ENCODE results near the gene CD79B.
"Not testable (repeated sequence)": the region's sequence is repeated elsewhere in the genome, so short reads cannot be mapped to it uniquely, and the experiment has no call there.

CD79B gene

GRCh38 chr17:63930951-63931575 lies 1.1 kb downstream of the CD79B start:
- peak; percentile 54 to 75 (median 58) for DNase-seq

DNA sequence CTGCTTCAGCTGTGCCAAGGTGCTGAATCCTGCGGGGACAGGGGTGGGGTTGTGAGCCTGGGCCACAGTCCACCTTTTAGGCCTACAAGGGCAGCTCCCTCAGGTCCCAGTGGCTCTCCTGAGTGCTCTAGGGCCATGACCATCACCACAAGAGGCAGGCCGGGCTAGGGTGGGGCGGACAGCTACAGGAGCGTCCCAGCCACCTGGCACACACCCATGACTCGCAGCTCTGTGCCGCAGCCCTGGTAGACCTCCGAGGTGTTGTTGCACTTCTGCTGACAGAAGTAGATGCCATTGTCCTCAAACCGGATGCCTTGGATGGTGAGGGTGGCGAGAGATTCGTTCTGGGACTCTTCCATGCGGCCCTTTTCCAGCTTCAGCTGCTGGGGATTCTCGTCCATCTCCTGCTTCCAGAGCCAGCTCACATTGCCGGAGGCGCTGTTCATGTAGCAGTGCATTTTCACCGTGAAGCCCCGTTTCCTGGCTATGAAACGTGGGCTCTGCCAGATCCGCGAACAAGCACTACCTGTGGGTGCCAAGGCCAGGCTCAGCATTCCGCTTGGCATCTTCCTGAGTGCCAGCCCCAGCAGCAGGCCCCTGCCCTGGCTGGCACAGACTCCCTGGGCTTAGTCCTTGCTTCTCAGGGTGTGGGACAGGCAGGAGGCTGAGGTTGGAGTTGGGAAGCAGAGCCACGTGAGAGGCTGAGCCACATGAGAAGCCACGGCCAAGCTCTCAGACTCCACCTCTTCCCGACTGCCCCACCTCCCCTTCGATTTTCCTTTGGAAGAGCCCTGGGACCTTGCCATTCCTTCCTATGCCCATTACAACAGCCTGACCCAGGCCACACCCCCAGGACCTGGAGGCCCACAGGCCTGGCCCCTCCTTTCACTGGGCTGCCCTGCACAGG lies 2.0 kb downstream of the CD79B start:
- no peak for DNase-seq

GRCh38 chr17:63928966-63929695 lies 3.0 kb downstream of the CD79B start:
- no peak for DNase-seq

GRCh38 chr17:63928172-63928666 lies 3.9 kb downstream of the CD79B start:
- no peak for DNase-seq

DNA sequence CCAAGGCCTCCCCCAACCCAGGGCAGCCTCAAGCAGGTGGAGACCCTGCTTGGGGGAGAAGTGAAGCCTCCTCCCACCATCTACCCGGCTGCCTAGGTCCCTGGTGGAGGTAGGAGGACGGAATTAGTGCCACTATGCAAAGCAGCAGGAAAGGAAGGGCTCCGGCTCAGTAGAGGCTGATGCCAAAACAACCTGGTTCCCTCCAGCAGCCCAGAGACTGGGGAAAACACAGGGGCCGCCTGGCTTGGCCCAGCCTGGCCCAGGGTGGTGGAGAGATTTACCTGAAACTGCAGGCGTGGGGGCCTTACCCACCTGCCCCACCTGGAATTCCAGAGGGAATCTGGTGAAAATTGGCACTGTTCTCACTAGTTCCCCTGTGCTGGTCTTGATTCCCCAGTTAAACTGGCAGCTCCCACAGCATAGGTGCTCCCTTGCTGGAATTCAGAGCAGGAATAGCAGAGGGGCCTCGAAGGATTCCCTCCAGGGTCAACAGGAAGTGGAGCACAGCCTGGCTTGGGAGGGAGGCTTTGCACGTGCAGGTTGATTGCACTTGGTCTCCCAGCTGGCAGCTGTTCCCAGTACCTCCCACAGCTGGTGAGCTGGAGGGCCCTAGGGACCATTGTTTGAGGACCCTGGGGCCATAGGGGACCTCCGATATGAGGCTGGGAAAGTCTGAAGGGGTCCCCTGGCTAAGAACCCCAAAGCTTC lies 4.5 kb downstream of the CD79B start:
- no peak for DNase-seq

DNA sequence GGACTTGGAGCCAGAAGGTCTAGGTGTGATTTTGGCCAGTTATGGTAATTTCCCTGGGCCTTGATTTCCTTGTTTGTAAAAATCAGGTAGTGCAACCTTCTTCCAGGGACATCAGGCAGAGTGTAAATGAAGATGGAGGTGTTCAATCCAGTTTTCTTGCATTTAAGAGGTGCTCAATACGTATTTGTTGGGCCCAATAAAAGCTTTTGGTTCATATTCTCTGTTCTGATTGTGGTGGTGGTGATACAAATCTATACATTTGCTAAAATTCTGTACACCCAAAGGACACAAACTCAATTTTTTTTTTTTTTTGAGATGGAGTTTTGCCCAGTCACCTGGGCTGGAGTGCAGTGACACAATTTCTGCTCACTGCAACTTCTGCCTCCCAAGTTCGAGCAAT lies 6.0 kb downstream of the CD79B start:
- no peak for DNase-seq

DNA sequence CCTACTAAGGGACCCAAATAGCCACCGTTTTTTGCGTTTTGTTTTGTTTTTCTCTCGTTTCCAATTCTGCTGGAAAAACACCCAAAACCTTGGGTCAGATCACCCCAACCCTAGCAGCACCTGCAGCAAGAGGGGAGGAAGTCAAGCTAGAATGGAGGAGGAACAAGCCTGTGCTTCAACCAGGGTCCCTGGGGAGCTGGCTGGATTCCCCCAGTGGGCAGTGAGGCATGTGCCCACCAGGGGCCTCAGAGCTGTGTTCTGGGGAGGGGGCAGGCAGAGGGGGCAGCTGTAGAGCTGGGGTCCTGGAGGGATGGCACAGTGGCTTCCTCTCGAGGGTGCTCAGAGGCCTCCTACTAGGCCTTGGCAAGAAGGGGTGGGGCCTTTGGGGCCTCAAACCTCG lies 6.5 kb downstream of the CD79B start:
- DNase-seq = no peak

DNA sequence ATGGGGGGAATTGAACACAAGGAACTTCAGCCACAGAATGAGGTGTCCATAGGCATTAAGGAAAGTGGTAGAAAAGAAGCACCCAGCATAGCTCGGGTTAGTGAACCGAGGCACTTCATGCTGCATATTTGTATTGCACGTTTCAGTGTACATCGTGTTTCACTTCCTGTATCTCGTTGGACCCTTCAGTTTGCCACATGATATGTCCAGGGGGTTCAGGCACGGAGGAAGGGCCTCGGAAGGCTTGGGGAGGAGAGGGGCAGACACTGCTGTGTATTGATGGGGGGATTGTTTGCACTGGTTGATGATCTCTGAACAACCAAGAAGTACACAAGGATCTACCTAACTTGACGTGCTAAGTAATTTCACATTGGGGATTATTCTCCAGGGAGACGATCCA lies 9.7 kb downstream of the CD79B start:
- DNase-seq = not testable (repeated sequence)

DNA sequence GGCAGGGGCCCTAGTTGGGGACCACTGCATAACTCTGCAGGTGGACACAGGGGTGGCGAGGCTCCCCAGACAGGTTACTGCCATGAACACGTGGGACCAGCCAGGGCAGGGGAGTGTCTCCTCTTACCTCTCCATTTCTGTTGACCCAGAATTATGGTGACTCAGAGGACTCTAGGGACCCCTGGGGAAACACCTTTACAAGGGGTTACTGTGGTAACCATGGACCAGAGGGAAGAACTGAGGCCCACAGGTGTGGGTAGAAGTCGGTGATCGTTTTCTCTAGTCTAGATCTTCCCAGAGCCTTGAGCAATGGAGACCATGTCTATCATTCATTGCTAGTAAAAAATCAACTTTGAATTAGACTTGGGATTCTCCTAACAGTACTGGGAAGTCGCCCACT lies 11.4 kb downstream of the CD79B start:
- not testable (repeated sequence) for DNase-seq

GRCh38 chr17:63920050-63920449 lies 12.1 kb downstream of the CD79B start:
- DNase-seq = not testable (repeated sequence)

- DNase-seq = peak; percentile 39 to 76 (median 61)
Measured at GRCh38 chr17:63919311-63919723, 12.8 kb downstream of the CD79B start.

GRCh38 chr17:63918789-63919305 lies 13.3 kb downstream of the CD79B start, which contains the start of gene GH1:
GH1 (minus strand) TSS chr17:63918839; CDS start chr17:63918776, 63 bp downstream.
- DNase-seq = not testable (repeated sequence)

DNA sequence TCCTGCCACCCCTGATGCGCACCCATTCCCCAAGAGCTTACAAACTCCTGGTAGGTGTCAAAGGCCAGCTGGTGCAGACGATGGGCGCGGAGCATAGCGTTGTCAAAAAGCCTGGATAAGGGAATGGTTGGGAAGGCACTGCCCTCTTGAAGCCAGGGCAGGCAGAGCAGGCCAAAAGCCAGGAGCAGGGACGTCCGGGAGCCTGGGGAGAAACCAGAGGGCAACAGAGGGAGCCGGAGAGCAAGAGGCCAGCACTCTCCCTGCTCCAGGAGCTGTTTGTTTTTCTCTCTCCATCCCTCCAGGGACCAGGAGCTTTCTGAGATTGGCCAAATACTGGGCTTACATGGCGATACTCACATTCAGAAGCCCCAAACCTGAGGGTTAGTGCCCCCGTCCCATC lies 13.8 kb downstream of the CD79B start:
- DNase-seq = no peak

- DNase-seq = no peak
Measured at GRCh38 chr17:63917646-63918045, 14.5 kb downstream of the CD79B start.

- DNase-seq = not testable (repeated sequence)
Measured at GRCh38 chr17:63917206-63917605, 14.9 kb downstream of the CD79B start.

- DNase-seq = no peak
Measured at GRCh38 chr17:63916566-63917185, 15.5 kb downstream of the CD79B start.

GRCh38 chr17:63915753-63916152 lies 16.4 kb downstream of the CD79B start:
- not testable (repeated sequence) for DNase-seq

GRCh38 chr17:63914471-63914870 lies 17.7 kb downstream of the CD79B start:
- no peak for DNase-seq

- DNase-seq = peak; percentile 20 to 54 (median 42)
Measured at GRCh38 chr17:63911657-63912100, 20.5 kb downstream of the CD79B start.

GRCh38 chr17:63911041-63911635 lies 21.0 kb downstream of the CD79B start, which contains the start of gene CSHL1:
CSHL1 (minus strand) TSS chr17:63911258; CDS start chr17:63911196, 62 bp downstream.
- no peak for DNase-seq

GRCh38 chr17:63910096-63910495 lies 22.0 kb downstream of the CD79B start:
- no peak for DNase-seq

Data from T-helper 1 cell (primary cell).